Esophagus (tissue), 2 donors: Measurements from ENCODE around the gene PTPRT. TPM values are rescaled to one million over a fixed set of nuclear protein-coding genes. Genes with fewer than 3 reads are reported as not detected.

Experiments used
- H3K27ac ChIP-seq, 2 donors: one replicate each; pipeline ENCODE4 v1.5.1; 2013; ENCODE audit warnings: low read depth in 2 of 2, mild to moderate bottlenecking in 2 of 2, inconsistent platforms in 1 of 2, low read length in 1 of 2, moderate library complexity in 1 of 2
- H3K27me3 ChIP-seq, 2 donors: one replicate each; pipeline ENCODE4 v1.6.1; 2013; ENCODE audit warnings: low read length in 2 of 2, control low read depth in 1 of 2, mild to moderate bottlenecking in 1 of 2; ENCODE audit not compliant: insufficient read depth in 2 of 2, control insufficient read depth in 1 of 2
- H3K36me3 ChIP-seq, 2 donors: one replicate each; pipeline ENCODE4 v1.6.1; 2013; ENCODE audit warnings: low read length in 1 of 2; ENCODE audit not compliant: control insufficient read depth in 2 of 2, insufficient read depth in 2 of 2
- H3K4me1 ChIP-seq, 2 donors: one replicate each; pipeline ENCODE4 v1.6.1; 2013; ENCODE audit warnings: low read length in 1 of 2; ENCODE audit not compliant: control insufficient read depth in 2 of 2, insufficient read depth in 2 of 2
- H3K4me3 ChIP-seq, 2 donors: one replicate each; pipeline ENCODE4 v1.5.1; 2013; ENCODE audit warnings: low read length in 2 of 2, mild to moderate bottlenecking in 2 of 2, low read depth in 1 of 2, moderate library complexity in 1 of 2
- H3K9me3 ChIP-seq, 2 donors: one replicate each; pipeline ENCODE4 v1.6.1; 2013; ENCODE audit warnings: mild to moderate bottlenecking in 2 of 2, low read depth in 1 of 2, low read length in 1 of 2, moderate library complexity in 1 of 2; ENCODE audit not compliant: control insufficient read depth in 2 of 2, insufficient read depth in 1 of 2
- WGBS, 2 donors: extraction: QIAGEN DNeasy Blood & Tissue Kit; methylation state at CpG; one replicate each; pipeline ENCODE4 v1.1.7; 2013; 5-methylcytosine and 5-hydroxymethylcytosine counted together
- polyA plus RNA-seq, 2 donors: library from polyadenylated mRNA; stranded (reverse); fragments of 200-250 nt; gene quantifications; one replicate each; pipeline ENCODE4 v1.2.3, GENCODE V29; 2013
- donor health status: healthy with polysubstance abuse.
- donor health status: Bipolar disorder and iron deficiency.

PTPRT gene
- polyA plus RNA-seq, 2 donors: under 0.01 TPM

DNA sequence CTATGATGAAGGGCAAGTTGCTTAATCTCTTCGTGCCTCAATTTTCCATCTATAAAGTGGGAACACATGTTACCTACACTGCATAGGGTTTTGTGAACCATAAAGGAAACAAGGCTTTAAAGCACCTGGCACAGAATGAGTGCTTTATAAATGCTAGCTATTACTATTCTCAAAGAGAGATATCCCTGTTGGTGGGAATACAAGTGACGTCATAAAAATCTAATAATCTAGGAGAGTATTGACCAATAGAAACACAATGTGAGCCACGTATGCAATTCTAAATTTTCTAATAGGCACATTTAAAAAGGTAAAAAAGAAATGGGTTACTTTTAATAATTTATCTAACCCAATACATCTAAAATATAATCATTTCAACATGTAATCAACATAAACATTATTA, 316.4 kb downstream of the PTPRT start:
- WGBS, 2 donors: 72 to 78% methylated on average over 3 of the region's 3 CpGs
- no peaks in the 10 kb centered on the region for H3K27me3 ChIP-seq
- H3K4me3 ChIP-seq: no peak overlapping the region
- H3K9me3 ChIP-seq: peaks cover 0 to 7% of the 10 kb centered on the region in 2 donors
- H3K36me3 ChIP-seq: no peaks in the 10 kb centered on the region
- H3K4me1 ChIP-seq: no peaks in the 10 kb centered on the region
- no peak overlapping the region for H3K27ac ChIP-seq

DNA sequence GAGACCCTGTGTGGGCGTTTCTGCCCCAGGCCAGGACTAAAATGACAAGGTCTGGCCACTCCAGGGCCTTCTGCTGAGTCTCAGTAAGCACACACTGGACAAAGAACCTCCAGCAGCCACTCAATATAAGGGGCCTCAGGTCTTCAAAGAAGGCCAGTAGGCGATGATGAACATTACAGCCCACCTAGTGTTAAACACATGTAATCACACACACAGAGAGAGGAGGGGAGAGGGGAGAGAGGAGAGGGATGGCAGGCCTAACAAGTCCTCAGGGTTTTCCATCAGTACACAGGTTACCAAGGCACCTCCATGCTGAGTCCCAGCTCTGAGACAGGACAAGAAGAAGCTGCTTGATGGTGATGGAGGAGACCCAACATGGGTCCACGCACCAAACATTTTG, 325.6 kb downstream of the PTPRT start:
- H3K27ac ChIP-seq: no peak overlapping the region
- no peaks in the 10 kb centered on the region for H3K27me3 ChIP-seq
- 56 to 66% methylated on average over 3 of the region's 3 CpGs for WGBS, 2 donors
- no peaks in the 10 kb centered on the region for H3K4me1 ChIP-seq
- no peaks in the 10 kb centered on the region for H3K36me3 ChIP-seq
- peaks cover 0 to 5% of the 10 kb centered on the region in 2 donors for H3K9me3 ChIP-seq
- no peak overlapping the region for H3K4me3 ChIP-seq

DNA sequence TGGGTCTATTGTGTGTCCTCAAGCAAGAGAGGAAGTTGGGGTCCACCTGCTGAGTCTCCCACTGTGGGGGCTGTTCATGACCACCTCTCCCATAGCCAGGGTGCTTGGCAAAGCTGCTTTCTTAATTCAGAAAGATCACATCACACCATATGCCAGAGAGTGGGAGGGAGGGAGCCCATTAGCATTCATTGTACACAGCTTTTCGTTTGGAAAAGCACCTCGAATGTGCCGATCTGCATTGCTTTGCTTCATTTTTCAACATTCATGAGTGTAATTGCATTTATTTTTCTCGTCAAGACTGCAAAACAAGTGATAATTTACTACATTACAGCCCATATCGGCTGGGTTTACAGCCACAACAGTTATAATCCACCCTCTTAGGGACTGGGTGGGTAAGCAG, 327.3 kb downstream of the PTPRT start:
- Histone ChIP-seq H3K27me3 (no peaks in the 10 kb centered on the region), H3K27ac (no peak overlapping the region), H3K9me3 (no peaks in the 10 kb centered on the region), H3K4me1 (no peaks in the 10 kb centered on the region), H3K36me3 (no peaks in the 10 kb centered on the region), H3K4me3 (no peak overlapping the region)
- 59 to 62% methylated on average over 5 of the region's 5 CpGs for whole genome bisulfite sequencing, 2 donors

DNA sequence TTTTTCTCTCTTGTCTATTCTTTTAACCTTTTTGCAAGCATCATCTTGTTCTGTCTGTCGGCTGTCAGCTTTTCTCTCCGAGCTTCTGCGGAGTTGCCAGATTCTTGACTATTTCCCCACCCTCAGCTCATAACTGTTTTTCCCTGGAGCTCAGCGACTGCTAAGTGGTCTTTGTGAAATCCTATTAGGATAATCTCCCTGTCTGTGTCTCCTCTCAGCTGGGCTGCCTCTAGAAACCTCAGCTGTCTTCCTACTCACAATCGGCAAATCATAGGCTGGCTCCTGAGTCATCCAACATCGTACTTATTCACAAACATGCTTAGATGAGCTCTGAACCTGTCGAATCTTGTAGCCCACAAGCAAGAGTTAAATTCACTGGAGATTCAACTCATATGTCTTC, 332.3 kb downstream of the PTPRT start:
- Histone ChIP-seq H3K4me1 (no peaks in the 10 kb centered on the region), H3K27ac (no peak overlapping the region), H3K9me3 (no peaks in the 10 kb centered on the region), H3K27me3 (no peaks in the 10 kb centered on the region), H3K36me3 (no peaks in the 10 kb centered on the region), H3K4me3 (no peak overlapping the region)
- WGBS, 2 donors: 60% methylated on average over 7 of the region's 7 CpGs

DNA sequence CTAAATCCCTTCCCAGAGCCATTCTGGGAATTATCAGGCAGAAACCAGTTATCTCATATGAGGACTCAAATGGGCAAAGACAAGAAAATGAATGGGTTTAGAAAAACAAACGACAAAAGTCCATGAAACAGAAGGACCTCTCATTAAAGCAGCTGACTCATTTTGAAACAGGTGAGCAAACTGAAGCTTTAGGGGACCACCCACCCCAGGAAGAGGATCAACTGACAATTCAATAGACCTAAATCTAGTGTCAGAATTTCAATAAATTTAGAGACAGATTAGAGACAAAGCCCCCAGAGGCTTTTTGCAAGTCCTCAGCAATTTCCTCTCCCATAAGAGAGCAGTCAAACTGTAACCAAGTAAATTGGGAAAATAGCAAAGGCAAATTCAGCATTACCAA, 333.8 kb downstream of the PTPRT start:
- no peaks in the 10 kb centered on the region for H3K9me3 ChIP-seq
- WGBS, 2 donors: 38 to 47% methylated on average over 1 of the region's 1 CpG
- H3K27me3 ChIP-seq: no peaks in the 10 kb centered on the region
- H3K36me3 ChIP-seq: no peaks in the 10 kb centered on the region
- no peaks in the 10 kb centered on the region for H3K4me1 ChIP-seq
- H3K4me3 ChIP-seq: no peak overlapping the region
- H3K27ac ChIP-seq: no peak overlapping the region

DNA sequence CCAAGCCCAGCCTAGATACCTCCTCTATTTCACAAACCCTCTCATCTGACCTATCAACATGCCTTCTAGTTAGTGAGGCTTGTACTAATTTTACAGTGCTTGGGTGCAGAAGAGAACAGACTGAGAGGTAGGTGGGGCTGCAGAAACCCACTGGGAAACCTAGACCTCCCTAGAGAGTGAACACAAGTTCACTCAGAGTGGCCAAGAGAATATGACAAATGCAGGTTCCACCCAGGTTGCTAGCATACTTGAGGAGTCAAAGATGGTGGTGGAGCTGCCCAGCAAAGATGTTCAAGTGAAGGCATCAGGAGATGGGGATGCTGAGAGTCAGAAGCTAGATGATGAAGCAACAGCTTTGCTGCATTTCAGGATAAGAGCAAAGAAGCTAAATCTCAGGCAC, 337.0 kb downstream of the PTPRT start:
- Histone ChIP-seq H3K9me3 (no peaks in the 10 kb centered on the region), H3K27me3 (no peaks in the 10 kb centered on the region), H3K4me3 (no peak overlapping the region), H3K27ac (no peak overlapping the region), H3K4me1 (no peaks in the 10 kb centered on the region), H3K36me3 (no peaks in the 10 kb centered on the region)

DNA sequence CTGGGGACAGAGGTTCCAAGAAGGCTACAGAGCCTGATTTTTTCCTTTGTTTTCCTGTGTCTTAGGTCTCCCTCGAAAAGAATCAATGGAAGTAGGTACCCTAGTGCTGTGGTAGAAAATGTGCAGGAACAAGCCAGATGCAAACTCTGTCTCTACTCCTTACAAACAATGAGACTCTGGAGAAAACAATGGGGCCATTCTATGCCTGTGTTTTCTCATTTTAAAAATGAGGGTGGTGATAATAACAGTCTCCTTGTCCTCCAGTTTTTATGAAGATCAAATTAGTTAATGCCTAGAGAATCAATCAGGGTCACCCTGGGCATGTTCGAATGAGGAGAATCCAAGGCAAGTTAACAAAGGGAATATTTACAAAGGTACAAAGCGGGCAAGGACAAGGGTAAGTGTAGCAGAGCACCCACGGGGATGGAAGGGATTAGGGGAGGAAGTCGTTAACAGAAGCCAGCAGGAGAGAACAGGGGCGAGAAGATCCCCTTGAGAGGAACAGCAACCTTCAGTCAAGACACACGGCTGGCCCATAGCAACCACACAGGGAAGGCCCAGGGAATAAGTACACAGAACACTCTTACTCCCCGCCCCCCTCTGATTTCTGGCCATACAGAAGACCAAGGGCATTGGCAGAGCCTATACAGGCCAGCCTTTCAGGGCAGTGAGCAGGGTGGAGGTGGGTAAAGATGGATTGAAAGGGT, 342.8 kb downstream of the PTPRT start:
- H3K27ac ChIP-seq: no peak overlapping the region
- H3K36me3 ChIP-seq: no peaks in the 10 kb centered on the region
- H3K27me3 ChIP-seq: no peaks in the 10 kb centered on the region
- H3K9me3 ChIP-seq: peaks cover 3% of the 10 kb centered on the region in 2 donors
- no peaks in the 10 kb centered on the region for H3K4me1 ChIP-seq
- 56 to 57% methylated on average over 8 of the region's 8 CpGs for WGBS, 2 donors
- no peak overlapping the region for H3K4me3 ChIP-seq

DNA sequence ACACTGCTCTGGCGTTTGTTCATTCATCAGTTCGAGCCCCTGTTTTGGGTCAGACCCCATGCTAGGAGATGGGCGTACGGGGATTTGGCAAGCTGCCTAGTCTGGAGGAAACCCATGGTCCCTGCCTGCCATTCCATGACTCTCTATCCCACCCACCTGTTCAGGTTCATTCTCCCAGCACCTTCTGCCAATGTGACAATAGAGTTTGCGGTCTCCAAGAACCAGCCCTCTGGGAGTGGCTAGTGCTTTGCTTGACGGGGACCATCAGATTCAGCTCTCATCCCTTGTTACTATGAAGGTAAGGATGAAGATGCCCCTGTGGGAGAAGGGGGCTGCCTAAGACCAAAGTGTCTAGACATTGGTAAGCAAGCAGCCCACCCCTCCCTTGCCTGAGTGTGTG, 345.0 kb downstream of the PTPRT start:
- H3K4me3 ChIP-seq: no peak overlapping the region
- H3K4me1 ChIP-seq: no peaks in the 10 kb centered on the region
- no peak overlapping the region for H3K27ac ChIP-seq
- no peaks in the 10 kb centered on the region for H3K27me3 ChIP-seq
- peaks cover 3% of the 10 kb centered on the region in 2 donors for H3K9me3 ChIP-seq
- WGBS, 2 donors: 87 to 89% methylated on average over 6 of the region's 6 CpGs
- H3K36me3 ChIP-seq: no peaks in the 10 kb centered on the region

DNA sequence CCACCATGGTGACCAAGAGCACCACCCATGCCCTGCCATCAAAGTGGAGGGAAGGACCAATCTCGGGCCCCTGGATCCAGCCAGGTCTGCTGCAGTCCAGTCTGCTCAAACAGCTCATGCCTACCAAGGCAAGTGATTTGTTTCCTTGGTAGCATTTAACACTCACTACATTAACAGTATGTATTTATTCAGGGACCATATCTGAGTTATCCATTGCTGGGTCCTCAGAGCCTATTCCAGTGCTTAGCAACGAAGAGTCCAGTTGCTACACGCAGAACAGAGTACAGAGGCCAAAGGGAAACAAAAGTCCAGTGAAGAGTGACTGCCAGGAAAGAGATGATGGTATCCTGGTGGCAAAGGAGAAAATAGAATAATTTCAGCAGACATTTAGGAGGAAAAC, 352.2 kb downstream of the PTPRT start:
- Histone ChIP-seq H3K27me3 (no peaks in the 10 kb centered on the region), H3K9me3 (no peaks in the 10 kb centered on the region), H3K4me1 (no peaks in the 10 kb centered on the region), H3K36me3 (no peaks in the 10 kb centered on the region), H3K27ac (no peak overlapping the region), H3K4me3 (no peak overlapping the region)
- 84 to 86% methylated on average over 3 of the region's 3 CpGs for WGBS, 2 donors

DNA sequence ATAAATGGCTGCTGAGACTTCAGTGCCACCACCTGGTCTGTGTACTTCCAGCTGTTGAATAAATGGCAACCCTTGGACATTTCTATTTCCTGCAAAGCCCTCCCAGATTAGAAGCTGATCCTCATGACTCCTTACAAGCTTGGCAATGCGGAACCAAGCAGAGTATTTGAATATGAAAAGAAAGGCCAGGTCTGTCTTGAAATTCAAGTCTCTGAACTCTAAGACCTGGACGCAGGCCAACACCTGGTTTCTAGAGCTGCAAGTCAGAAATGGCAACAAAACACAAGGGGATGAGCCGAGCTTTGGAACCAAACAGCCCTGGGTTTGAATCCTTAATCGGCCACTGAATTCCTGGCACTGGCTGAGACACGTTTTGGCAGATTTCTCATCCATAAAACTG, 353.4 kb downstream of the PTPRT start:
- Histone ChIP-seq H3K27me3 (no peaks in the 10 kb centered on the region), H3K27ac (peak overlapping the region in 1 of 2 donors; percentile 8), H3K4me3 (no peak overlapping the region), H3K9me3 (no peaks in the 10 kb centered on the region), H3K4me1 (no peaks in the 10 kb centered on the region), H3K36me3 (no peaks in the 10 kb centered on the region)
- 40 to 61% methylated on average over 5 of the region's 5 CpGs for WGBS, 2 donors
